Astrocyte of the hippocampus (primary cell): ENCODE data around the gene RASAL2.
A peak's percentile ranks its signal among the peaks of the same experiment; 100 is the strongest.
"Not testable (repeated sequence)": the region's sequence is repeated elsewhere in the genome, so short reads cannot be mapped to it uniquely, and the experiment has no call there.

Source experiments
- DNase-seq: peaks from one replicate; pipeline ENCODE4 v3.0.0; 2011; ENCODE audit warnings: low read depth, low spot score

The RASAL2 gene

GRCh38 chr1:178282949-178283367 is 189.1 kb downstream of the RASAL2 start:
- DNase-seq: peak; percentile 53

GRCh38 chr1:178283409-178283808 is 189.5 kb downstream of the RASAL2 start:
- DNase-seq: no peak

GRCh38 chr1:178284058-178284457 is 190.2 kb downstream of the RASAL2 start:
- DNase-seq: no peak

- no peak for DNase-seq
Observed at GRCh38 chr1:178291166-178291565, 197.3 kb downstream of the RASAL2 start.

DNA sequence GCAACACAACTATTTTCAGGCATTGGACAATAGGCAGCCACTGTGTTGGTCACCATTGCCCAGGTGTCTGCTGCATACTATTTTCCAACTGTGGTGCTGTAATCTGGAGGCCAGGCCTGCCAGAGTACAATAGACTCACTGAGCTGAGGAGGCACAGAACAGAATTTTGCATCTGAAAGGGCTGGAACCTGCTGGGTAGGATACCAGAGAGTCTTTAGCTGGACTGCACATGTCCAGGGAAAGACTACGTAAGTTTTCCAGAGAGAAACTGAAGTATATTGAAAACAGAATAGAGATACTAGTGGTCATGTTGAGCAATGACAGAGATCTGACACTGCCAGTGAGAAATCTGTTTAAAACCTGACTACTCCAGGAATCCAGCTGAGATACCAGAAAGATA is 200.8 kb downstream of the RASAL2 start:
- DNase-seq: peak; percentile 14

DNA sequence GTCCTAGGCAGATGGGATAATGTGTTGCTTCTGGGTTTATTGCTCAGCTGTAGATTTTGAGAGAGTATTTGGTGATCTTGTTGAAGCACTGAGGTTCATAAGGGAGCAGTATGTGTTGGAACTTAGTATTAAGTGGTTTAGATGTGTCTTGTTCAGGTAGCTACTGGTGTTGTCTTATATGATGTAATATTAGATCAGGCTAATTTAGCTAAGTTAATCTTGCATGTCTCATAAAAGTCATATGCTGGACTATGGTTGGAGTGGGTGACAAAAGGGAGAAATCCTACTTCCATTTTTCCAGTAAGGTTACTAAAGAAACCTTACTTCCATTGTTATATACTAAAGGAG is 206.4 kb downstream of the RASAL2 start:
- DNase-seq: no peak

DNA sequence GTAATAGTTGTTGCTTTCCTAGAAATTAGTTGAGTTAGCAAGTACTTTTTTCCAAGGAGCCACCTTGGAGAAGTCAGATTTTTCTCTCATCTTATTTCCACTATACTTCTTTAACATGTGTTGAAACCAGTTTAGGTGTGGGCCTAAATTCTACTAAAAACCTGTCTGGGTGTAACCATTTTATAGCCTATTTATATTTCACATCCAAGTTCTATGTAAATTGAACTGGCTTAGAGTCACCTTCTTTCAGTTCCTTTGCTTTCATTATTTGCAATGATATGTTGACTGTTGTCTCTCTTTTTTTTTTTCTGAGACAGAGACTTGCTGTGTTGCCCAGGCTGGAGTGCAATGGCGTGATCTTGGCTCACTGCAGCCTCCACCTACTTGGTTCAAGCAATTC is 207.2 kb downstream of the RASAL2 start:
- no peak for DNase-seq

GRCh38 chr1:178307264-178307663 is 213.4 kb downstream of the RASAL2 start:
- DNase-seq: no peak

DNA sequence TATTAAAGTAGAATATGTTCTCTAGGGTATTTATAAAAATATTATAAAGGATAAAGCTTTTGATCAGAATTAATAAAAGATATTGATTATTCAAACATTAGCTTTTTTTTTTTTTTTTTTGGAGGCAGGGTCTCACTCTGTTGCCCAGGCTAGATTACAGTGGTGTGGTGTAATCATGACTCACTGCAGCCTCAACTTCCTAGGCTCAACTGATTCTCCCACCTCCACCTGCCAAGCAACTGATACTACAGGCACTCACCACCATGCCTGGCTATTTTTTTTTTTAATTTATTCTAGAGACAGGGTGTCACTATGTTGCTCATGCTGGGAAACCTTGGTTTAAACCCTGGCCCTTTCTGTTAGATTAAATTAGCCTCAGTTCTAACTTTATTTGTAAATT is 214.5 kb downstream of the RASAL2 start:
- no peak for DNase-seq

DNA sequence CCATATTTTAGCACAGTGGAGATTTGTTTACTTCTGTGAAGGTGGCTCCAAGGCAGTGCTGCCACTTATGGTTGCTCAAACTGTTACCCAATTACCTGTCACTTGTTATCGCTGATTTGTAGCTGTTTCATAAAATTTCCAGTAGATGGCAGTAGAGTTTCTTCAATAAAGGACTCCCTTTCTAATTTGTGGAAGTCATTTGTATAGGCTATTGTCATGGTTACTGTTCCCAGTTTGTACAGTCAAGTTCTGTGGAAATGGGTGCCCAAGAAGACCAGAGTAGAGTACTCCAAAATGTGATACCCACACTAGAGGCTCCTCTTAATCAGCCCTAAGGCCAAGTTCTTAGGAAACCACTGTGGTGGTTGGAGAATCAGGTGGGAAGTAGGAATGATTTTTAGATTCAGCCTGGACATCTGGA is 216.8 kb downstream of the RASAL2 start:
- DNase-seq: peak; percentile 79

DNA sequence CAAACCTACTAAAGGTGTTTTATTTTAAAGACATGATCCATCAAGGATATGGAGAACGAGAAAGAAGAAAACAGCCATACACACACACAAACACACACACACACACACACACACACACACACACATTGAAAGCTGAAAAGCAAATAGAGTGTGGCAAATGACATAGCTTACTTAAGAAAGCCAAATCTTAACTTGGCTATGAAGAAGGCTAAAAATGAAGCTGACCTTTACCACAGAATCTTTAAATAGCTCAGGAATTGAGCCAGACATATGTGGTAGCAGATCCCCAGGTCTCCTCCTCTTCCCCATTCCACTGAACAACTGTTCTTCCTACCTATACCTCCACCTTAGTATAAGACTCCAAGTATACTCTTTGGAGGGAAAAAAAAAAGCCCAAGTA is 217.3 kb downstream of the RASAL2 start:
- DNase-seq: peak; percentile 20

DNA sequence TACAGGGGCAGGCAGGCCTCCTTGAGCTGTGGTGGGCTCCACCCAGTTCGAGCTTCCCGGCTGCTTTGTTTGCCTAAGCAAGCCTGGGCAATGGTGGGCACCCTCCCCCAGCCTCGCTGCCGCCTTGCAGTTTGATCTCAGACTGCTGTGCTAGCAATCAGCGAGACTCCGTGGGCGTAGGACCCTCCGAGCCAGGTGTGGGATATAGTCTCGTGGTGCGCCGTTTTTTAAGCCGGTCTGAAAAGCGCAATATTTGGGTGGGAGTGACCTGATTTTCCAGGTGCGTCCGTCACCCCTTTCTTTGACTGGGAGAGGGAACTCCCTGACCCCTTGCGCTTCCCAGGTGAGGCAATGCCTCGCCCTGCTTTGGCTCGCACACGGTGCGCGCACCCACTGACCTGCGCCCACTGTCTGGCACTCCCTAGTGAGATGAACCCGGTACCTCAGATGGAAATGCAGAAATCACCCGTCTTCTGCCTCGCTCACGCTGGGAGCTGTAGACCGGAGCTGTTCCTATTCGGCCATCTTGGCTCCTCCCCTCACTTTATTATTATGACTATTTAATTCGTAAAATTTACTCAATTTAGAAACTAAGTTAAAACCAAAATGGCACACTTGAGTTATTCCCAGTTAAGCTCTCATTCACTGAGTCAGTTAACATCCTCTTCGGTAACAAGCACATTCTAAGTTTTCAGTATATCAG is 226.5 kb downstream of the RASAL2 start:
- DNase-seq: not testable (repeated sequence)

GRCh38 chr1:178323067-178323466 is 229.2 kb downstream of the RASAL2 start:
- DNase-seq: no peak

DNA sequence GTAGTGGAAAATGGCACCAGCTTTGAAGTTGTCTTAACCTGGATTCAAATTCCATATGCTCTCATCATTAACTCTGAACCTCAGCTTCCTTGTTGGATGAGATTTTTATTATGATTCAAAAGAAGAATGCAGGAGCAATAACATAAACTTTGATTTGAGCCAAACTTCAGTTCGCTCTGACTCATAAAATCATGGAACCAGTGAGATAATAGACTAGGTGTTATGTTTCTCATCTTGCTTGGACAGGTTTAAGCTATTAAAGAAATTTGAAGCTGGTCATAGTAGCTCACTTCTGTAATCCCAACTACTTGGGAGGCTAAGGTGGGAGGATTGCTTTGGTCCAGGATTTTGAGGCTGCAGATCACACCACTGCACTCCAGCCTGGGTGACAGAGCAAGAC is 230.1 kb downstream of the RASAL2 start:
- DNase-seq: no peak

GRCh38 chr1:178328728-178329127 is 234.8 kb downstream of the RASAL2 start:
- DNase-seq: no peak

DNA sequence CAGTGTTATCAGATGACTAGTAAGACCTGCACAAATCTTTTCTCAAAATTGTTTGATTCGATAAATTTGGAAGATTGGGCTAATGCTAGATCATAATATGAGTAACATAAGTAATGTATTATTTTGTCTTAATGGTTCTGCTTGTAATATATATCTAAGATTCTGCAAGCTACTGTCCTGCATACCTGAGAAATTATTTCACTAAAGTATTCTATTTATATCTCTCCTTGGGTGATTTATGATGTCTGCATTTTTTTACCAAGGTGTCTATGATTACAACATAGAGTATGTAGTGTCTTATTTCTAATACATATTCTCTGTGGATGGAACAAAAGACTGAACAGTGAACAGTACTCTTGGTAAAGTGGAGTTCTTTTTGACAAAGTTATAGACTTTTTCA is 236.2 kb downstream of the RASAL2 start:
- no peak for DNase-seq

- no peak for DNase-seq
Observed at GRCh38 chr1:178330848-178331497, 237.1 kb downstream of the RASAL2 start.

GRCh38 chr1:178335426-178335825 is 241.5 kb downstream of the RASAL2 start:
- no peak for DNase-seq

DNA sequence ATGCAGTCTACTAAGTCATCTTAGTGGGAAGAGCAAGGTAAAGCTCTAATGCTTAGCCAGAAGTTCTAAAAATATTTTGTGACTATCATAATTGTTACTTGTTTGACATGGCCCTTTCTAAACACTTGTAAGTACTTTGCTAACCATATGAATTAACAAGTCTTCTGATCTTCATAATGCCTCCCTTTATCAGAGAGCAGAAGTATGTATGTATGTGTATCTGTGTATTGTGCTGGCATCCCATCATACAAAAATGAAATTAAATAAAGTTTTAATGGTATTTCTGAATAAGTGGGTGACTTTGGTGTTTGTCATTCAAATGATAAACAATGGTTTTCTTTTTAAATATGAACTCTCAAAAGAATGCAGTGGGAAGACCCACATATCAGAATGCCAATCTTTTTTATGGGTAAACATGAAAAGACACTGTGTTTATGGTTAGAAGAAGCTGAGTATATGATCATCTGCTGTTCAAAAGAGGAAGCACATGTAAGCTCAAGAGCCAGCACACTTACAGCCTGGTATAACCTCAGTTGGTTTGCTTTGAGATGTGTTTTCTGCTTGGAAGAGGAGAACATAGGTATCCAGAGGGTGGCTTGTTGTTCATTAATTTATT is 243.3 kb downstream of the RASAL2 start:
- no peak for DNase-seq

DNA sequence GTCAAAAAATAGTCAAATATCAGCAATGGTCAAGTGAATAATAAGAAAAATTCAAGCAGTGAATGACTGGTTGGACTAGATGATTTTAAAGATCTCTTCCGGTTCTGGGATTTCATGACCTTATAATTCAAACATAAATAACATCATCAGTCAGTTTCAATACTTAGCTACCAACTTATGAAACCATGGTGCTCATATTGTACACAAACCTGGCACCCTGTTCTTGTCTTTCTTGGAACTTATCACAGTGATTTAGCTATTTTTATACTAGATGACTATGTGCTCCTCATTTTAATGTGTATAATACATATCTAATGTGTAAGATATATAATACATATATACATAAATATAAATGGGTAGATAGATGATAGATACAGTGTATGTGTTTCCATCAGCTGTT is 245.9 kb downstream of the RASAL2 start:
- no peak for DNase-seq

DNA sequence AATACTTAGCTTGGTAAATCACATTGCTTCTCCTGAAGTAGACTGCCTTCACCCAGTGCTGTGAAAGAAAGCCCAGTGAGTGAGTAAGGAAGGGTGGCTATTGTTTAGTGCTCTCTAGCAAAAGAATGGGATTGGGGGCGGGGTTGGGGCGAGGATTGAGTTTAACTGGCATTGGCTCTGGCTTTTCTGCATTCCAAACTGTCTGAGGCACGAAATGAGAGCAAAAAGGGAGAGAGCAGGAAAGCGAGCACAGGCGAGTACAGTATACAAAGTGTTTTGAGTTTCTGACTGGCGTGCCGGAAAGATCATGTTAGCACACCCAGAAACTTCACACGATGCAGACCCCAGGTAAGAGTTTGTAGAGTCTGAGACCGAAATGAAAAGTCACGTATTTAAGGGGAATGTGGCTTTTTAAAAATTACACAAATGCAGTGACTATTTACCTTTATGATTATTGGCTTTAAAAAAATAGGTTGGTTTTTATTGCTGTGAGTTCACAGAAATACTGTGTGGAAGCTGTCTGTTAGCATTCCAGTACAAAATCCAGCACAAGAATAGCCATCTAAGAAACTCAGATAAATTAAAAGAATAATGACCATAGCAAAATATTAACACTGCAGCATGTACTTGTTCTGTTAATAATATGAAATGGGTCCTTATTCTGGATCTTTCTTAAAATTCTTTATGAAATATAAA is 247.5 kb downstream of the RASAL2 start:
- peak; percentile 96 for DNase-seq

GRCh38 chr1:178342745-178343144 is 248.8 kb downstream of the RASAL2 start:
- DNase-seq: peak; percentile 19
